ENCODE data around the gene RBM6.

- TF ChIP-seq CTCF (IDR thresholded peaks at IDR 0.05) (no peak), CREB1 (CRISPR knock-in tag; IDR thresholded peaks at IDR 0.05) (no peak), OVOL2 (CRISPR knock-in tag; IDR thresholded peaks at IDR 0.05; ENCODE audit: borderline replicate concordance) (no peak), ZNF121 (CRISPR knock-in tag; IDR thresholded peaks at IDR 0.05) (no peak), ZNF232 (CRISPR knock-in tag; IDR thresholded peaks at IDR 0.05) (no peak), GTF2I (CRISPR knock-in tag; conservative IDR thresholded peaks at IDR 0.05) (no peak), NR3C1 (CRISPR knock-in tag; conservative IDR thresholded peaks at IDR 0.05; ENCODE audit: low read depth) (no peak)
- TF ChIP-seq, protein P1, sequence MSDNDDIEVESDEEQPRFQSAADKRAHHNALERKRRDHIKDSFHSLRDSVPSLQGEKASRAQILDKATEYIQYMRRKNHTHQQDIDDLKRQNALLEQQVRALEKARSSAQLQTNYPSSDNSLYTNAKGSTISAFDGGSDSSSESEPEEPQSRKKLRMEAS (CRISPR knock-in tag; IDR thresholded peaks at IDR 0.05), result no peak
- TF ChIP-seq, protein P2, sequence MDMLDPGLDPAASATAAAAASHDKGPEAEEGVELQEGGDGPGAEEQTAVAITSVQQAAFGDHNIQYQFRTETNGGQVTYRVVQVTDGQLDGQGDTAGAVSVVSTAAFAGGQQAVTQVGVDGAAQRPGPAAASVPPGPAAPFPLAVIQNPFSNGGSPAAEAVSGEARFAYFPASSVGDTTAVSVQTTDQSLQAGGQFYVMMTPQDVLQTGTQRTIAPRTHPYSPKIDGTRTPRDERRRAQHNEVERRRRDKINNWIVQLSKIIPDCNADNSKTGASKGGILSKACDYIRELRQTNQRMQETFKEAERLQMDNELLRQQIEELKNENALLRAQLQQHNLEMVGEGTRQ (CRISPR knock-in tag; IDR thresholded peaks at IDR 0.05), result no peak
- TF ChIP-seq, protein P3, sequence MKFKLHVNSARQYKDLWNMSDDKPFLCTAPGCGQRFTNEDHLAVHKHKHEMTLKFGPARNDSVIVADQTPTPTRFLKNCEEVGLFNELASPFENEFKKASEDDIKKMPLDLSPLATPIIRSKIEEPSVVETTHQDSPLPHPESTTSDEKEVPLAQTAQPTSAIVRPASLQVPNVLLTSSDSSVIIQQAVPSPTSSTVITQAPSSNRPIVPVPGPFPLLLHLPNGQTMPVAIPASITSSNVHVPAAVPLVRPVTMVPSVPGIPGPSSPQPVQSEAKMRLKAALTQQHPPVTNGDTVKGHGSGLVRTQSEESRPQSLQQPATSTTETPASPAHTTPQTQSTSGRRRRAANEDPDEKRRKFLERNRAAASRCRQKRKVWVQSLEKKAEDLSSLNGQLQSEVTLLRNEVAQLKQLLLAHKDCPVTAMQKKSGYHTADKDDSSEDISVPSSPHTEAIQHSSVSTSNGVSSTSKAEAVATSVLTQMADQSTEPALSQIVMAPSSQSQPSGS (CRISPR knock-in tag; IDR thresholded peaks at IDR 0.05; ENCODE audit: borderline replicate concordance, low read depth), result no peak
These were observed 105.0 kb downstream of the RBM6 start for GRCh38 chr3:50044976-50045375.
